Mesodermal cell (in vitro differentiated cells): Measurements from ENCODE around the gene ART5.
A peak's percentile ranks its signal among the peaks of the same experiment; 100 is the strongest.
"Not testable (repeated sequence)": the region's sequence is repeated elsewhere in the genome, so short reads cannot be mapped to it uniquely, and the experiment has no call there.

Source experiments
- H3K27ac ChIP-seq: 2 replicates; pipeline ENCODE4 v1.7.0; 2013; ENCODE audit warnings: mild to moderate bottlenecking, low read depth, low read length, moderate library complexity; ENCODE audit not compliant: severe bottlenecking
- H3K36me3 ChIP-seq: 2 replicates; pipeline ENCODE4 v1.7.1; 2013; ENCODE audit warnings: mild to moderate bottlenecking, low read length, moderate library complexity; ENCODE audit not compliant: control insufficient read depth, insufficient read depth
- H3K4me1 ChIP-seq: one replicate; pipeline ENCODE4 v1.7.1; 2013; ENCODE audit warnings: mild to moderate bottlenecking, low read length; ENCODE audit not compliant: insufficient read depth, control insufficient read depth, poor library complexity, severe bottlenecking
- H3K4me3 ChIP-seq: 2 replicates; pipeline ENCODE4 v1.7.0; 2013; ENCODE audit warnings: low read length, control low read depth, mild to moderate bottlenecking; ENCODE audit not compliant: insufficient read depth, poor library complexity, severe bottlenecking; ENCODE audit errors: extremely low read depth
- H3K9me3 ChIP-seq: 2 replicates; pipeline ENCODE4 v1.7.1; 2013; ENCODE audit warnings: mild to moderate bottlenecking, low read length, moderate library complexity; ENCODE audit not compliant: control insufficient read depth
- WGBS, 2 experiments: methylation state at CpG; one replicate each; pipeline ENCODE4 v1.1.5; 2013; ENCODE audit warnings: missing lambda C conversion rate in 2 of 2; ENCODE audit not compliant: insufficient coverage in 2 of 2; 5-methylcytosine and 5-hydroxymethylcytosine counted together

The ART5 gene

DNA sequence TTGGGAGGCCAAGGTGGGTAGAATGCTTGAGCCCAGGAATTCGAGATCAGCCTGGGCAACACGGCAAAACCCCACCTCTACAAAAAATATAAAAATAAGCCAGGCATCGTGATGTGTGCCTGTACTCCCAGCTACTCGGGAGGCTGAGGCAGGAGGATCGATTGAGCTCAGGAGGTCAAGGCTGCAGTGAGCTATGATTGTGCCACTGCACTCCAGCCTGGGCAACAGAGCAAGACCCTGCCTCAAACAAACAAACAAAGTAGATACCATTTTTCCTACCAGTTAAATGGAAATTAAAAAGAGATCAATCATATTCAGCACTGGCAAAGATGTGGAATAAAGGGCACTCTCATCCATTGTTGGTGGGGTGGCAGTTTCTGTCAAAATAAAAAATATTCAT lies 15.5 kb upstream of the ART5 start:
- H3K4me1 ChIP-seq, H3K36me3 ChIP-seq, H3K4me3 ChIP-seq, H3K27ac ChIP-seq, H3K9me3 ChIP-seq: not testable (repeated sequence)
- WGBS, 2 experiments, result 89 to 100% methylated on average over 2 to 4 of the region's 5 CpGs

DNA sequence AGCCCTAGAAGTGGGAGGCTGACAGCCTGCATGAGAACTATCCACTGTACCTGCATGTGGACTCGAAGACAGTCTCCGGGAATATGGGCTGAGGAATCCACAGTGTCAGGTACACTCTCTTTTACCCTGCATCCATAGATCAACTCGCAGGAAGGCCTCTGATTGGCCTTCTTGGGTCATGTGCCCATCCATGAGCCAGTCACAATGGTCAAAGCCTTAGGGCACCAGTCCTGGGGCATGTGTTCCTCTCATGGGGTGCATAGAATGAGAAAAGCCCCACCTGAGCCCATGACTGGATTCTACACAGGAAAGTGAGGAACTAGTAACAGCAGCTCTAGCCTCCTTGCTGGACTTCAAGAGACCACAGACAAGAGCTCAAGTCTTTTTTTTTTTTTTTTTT lies 13.8 kb upstream of the ART5 start:
- no peak overlapping the region for H3K27ac ChIP-seq
- H3K36me3 ChIP-seq, result no peaks in the 10 kb centered on the region
- H3K4me1 ChIP-seq, result no peaks in the 10 kb centered on the region
- no peaks in the 10 kb centered on the region for H3K9me3 ChIP-seq
- no peak overlapping the region for H3K4me3 ChIP-seq
- 83 to 84% methylated on average over 2 to 3 of the region's 3 CpGs for WGBS, 2 experiments

DNA sequence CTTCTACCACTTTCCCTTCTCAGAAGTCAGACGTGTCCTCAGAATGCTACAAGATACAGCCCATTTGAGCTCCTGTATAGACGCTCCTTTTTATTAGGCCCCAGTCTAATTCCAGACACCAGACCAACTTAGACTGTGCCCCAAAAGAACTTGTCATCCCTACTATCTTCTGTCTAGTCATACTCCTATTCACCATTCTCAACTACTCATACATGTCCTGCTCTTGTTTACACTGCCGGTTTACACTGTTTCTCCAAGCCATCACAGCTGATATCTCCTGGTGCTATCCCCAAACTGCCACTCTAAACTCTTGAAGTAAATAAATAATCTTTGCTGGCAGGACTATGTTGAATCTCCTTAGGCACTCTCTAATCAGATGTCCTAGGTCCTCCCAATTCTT lies 10.7 kb upstream of the ART5 start:
- H3K4me3 ChIP-seq, H3K36me3 ChIP-seq, H3K4me1 ChIP-seq, H3K9me3 ChIP-seq, H3K27ac ChIP-seq: not testable (repeated sequence)
- 100% methylated on average over 1 of the region's 3 CpGs; no CpG with 5 or more reads in 1 of the 2 experiments for WGBS, 2 experiments

DNA sequence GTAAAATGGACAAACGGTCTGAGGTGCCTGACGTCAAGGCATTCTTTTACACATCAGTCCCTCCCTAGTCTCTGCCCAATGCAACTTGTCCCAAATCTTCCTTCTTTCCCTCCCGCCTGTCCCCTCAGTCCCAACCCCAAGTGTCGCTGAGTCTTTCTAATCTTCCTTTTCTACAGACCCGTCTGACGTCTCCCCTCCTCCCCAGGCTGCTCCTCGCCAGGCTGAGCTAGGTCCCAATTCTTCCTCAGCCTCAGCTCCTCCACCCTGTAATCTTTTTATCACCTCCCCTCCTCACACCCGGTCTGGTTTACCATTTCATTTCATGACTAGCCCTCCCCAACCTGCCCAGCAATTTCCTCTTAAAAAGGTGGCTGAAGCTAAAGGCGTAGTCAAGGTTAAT lies 7.6 kb upstream of the ART5 start:
- not testable (repeated sequence) for H3K4me3 ChIP-seq, H3K36me3 ChIP-seq, H3K9me3 ChIP-seq, H3K4me1 ChIP-seq, H3K27ac ChIP-seq
- 44 to 55% methylated on average over 6 of the region's 9 CpGs for WGBS, 2 experiments

DNA sequence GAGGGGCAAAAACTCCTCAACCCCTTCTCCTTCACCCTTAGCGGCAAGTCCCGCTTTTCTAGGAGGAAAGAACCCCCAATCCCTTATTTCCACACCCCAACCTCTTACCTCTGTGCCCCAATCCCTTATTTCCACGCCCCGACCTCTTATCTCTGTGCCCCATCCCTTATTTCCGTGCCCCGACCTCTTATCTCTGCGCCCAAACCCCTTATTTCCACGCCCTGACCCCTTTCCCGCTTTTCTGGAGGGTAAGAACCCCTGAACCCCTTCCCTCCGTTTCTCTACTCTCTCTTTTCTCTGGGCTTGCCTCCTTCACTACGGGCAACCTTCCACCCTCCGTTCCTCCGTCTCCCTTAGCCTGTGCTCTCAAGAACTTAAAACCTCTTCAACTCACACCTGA lies 7.1 kb upstream of the ART5 start:
- not testable (repeated sequence) for H3K36me3 ChIP-seq, H3K4me1 ChIP-seq, H3K4me3 ChIP-seq, H3K27ac ChIP-seq
- 94 to 96% methylated on average over 9 to 10 of the region's 13 CpGs for WGBS, 2 experiments
- peaks cover 10% of the 10 kb centered on the region for H3K9me3 ChIP-seq

DNA sequence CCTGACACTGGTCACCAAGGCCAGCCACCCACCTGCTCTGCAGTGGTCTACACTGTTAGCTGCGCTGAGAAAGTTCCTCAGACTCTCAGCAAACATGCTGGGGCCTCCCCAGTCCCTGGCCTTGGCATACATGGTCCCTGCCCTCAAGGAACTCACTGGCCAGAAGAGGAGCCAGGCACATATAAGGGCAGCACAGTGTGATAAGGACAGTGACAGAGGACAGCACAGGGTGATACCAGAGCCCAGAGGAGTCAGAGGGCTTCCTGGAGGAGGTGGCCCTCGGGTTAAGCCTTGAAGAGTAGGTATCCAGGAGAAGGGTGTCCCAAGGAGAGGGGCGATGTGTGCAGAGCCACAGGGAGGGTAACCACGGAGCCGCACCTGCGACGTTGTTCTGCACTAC lies 3.8 kb upstream of the ART5 start:
- Histone ChIP-seq H3K36me3 (no peaks in the 10 kb centered on the region), H3K4me1 (no peaks in the 10 kb centered on the region), H3K27ac (no peak overlapping the region), H3K4me3 (no peak overlapping the region), H3K9me3 (peaks cover 10% of the 10 kb centered on the region)
- WGBS, 2 experiments, result 83 to 90% methylated on average over 7 of the region's 7 CpGs

DNA sequence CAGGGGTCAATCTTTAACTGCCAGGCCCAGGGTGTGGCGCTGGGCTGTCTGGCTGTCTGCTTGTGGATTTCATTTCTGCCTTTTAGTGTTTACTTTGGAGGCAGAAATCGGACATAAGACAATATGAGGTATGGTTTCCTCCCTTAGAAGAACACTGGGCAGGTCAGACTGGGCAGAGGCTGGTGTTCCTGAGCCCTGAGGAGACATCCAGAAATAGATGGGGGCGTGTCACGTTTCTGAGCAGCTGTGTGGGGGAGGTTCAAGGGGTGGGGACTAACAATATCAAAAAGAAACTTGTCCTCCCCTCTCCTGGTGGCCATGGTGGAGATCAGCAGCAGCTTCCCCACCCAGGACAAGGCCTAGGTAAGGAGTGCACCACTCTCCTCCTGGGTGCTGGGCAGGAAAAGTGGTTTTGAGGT lies 3.0 kb upstream of the ART5 start, which contains the start of gene ART1:
TSS of gene ART1 (plus strand) at position 312 of the 419 bp plus-strand sequence. CDS start 14,086 bp downstream, outside the sequence.
- 93 to 100% methylated on average over 2 of the region's 4 CpGs for WGBS, 2 experiments
- Histone ChIP-seq H3K4me3 (no peak within 1 kb of the TSS), H3K36me3 (no peaks in the 10 kb centered on the region), H3K27ac (no peak within 1 kb of the TSS), H3K9me3 (peaks cover 10% of the 10 kb centered on the region), H3K4me1 (no peaks in the 10 kb centered on the region)

DNA sequence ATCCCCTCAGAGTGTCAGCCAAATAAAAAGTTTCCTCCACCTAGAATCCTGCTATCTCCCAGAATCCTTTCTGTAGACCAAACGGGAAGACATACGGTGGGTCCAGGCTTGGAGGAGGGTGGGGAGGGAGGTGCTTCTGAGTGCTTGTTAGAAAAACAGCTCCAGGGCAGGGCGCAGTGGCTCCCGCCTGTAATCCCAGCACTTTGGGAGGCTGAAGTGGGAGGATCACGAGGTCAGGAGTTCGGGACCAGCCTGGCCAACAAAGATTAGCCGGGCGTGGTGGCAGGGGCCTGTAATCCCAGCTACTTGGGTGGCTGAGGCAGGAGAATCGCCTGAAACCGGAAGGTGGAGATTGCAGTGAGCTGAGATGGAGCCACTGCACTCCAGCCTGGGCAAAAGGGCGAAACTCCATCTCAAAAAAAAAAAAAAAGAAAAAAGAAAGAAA lies 1.3 kb upstream of the ART5 start:
- Histone ChIP-seq H3K4me3 (peak overlapping the region; percentile 47), H3K9me3 (peaks cover 10% of the 10 kb centered on the region), H3K27ac (peak overlapping the region; percentile 93)
- not testable (repeated sequence) for H3K4me1 ChIP-seq, H3K36me3 ChIP-seq
- 55 to 59% methylated on average over 7 of the region's 11 CpGs for WGBS, 2 experiments

DNA sequence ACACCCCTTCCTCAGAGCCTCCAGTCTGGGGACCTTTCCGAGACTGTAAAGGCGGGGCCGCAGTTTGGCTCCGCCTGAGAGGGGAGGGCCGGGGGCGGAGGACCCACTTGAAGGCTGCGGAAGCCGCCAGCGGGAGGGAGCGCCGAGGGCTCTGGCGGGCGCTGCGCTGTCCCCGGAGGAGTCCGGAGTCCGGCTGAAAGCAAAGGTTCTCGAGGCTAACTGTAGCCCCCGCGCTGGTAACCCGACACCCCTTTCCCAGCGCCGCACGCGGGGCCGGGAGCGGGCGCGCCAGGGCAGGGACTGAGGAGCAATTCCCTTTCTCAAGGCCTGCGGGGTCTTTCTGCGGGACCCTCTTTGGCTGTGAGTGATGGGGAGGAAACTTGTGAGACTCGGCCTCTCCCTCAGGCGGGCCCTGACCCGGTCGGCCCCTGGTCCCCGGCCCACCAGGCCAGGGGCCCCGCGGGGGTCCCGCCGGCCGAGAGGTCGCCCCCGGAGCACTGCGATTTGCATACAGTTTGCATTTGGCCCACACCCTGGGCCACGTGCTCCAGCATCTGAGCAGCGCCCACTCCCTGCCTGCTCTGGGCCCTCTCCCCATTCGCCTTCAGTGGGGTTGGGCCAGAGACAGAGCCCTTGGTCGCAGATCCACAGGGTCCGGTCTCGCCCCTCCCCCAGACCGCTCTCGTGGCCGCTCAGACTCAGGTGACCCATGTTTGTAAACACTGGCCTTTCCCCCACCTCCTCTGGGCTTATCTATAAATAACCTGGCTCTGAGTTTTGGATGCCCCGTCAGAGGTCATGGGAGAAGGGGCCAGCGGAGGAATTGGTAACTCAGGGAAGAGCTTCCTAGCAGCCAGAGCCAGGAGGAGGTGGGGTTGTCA lies 519 bp upstream of the ART5 start:
- Histone ChIP-seq H3K27ac (peak overlapping the region; percentile 93), H3K9me3 (peaks cover 10% of the 10 kb centered on the region), H3K36me3 (no peaks in the 10 kb centered on the region), H3K4me3 (peak overlapping the region; percentile 47), H3K4me1 (no peaks in the 10 kb centered on the region)
- WGBS, 2 experiments, result 0% methylated on average over 48 to 52 of the region's 55 CpGs

DNA sequence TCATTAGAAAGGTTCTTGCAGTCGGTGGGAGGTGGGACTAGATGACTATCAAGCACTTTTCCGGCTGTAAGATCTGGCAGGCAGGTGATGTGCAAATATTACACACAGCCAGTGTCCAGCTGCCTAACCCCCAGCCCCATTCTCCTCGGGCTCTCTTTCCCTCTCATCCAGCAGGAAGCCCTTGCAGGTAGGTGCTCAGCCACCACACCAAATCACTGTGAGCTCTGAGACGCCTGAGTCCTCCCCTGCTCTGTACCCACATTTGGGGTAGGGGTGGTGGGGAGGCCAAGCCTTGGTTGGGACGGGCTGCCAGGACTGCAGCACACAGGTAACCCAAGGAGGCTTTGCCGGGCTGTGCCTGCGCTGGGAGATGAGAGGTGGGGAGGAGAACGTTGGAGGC lies 601 bp downstream of the ART5 start:
- Histone ChIP-seq H3K36me3 (no peaks in the 10 kb centered on the region), H3K4me3 (peak overlapping the region; percentile 47), H3K27ac (no peak overlapping the region), H3K4me1 (no peaks in the 10 kb centered on the region), H3K9me3 (peaks cover 10% of the 10 kb centered on the region)
- 46 to 67% methylated on average over 5 to 7 of the region's 8 CpGs for WGBS, 2 experiments

DNA sequence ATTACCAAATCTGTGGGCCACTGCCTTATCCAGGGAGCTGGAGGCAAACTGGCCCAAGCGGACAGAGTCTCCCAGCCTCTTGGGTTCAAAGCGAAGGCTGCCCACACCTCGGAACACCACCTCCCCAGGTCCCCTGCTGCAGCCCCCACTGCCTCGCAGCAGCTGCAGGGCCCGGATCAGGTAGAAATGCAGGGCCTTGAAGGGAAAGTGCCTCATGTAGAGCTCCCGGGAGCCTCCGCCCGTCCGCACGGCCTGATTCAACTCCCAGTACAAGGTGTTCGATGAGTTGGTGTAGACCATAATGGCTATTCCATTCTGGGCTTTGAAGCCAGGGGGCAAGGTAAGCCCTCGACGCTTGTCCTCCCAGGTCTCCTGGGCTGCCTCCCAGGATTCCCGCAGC lies 2.0 kb downstream of the ART5 start:
- Histone ChIP-seq H3K36me3 (no peaks in the 10 kb centered on the region), H3K27ac (no peak overlapping the region), H3K4me1 (no peaks in the 10 kb centered on the region), H3K4me3 (no peak overlapping the region), H3K9me3 (peaks cover 7% of the 10 kb centered on the region)
- WGBS, 2 experiments, result 96 to 98% methylated on average over 10 to 12 of the region's 14 CpGs
